Stimulated activated naive CD8-positive, alpha-beta T cell treated with anti-CD3 and anti-CD28 coated beads, Interleukin-15, Interleukin-2, amounts not matched to agents 100 ng/mL and 50 ng/mL, for 24 hours (primary cell): ENCODE results near the gene DACH1.

Experiments used
- H3K27ac Mint-ChIP-seq: one replicate; pipeline ENCODE4 v1.8.0; 2021; ENCODE audit warnings: mild to moderate bottlenecking, mixed read lengths
- H3K27me3 Mint-ChIP-seq: one replicate; pipeline ENCODE4 v1.8.0; 2021; ENCODE audit warnings: mixed read lengths
- H3K36me3 Mint-ChIP-seq: one replicate; pipeline ENCODE4 v1.8.0; 2021; ENCODE audit warnings: low read depth, mixed read lengths
- H3K4me1 Mint-ChIP-seq: one replicate; pipeline ENCODE4 v1.8.0; 2021; ENCODE audit warnings: low read depth, mixed read lengths
- H3K4me3 Mint-ChIP-seq: one replicate; pipeline ENCODE4 v1.8.0; 2021; ENCODE audit warnings: mild to moderate bottlenecking, mixed read lengths
- H3K9me3 Mint-ChIP-seq: one replicate; pipeline ENCODE4 v1.8.0; 2021; ENCODE audit warnings: mixed read lengths

Gene DACH1

GRCh38 chr13:71828117-71828516 is 38.9 kb downstream of the DACH1 start:
- no peak overlapping the region for H3K27ac Mint-ChIP-seq

GRCh38 chr13:71827241-71827640 is 39.8 kb downstream of the DACH1 start:
- H3K27me3 Mint-ChIP-seq = peaks cover 8% of the 10 kb centered on the region
- H3K36me3 Mint-ChIP-seq = no peaks in the 10 kb centered on the region
- H3K27ac Mint-ChIP-seq = no peak overlapping the region
- peaks cover 4% of the 10 kb centered on the region for H3K9me3 Mint-ChIP-seq
- no peak overlapping the region for H3K4me3 Mint-ChIP-seq
- no peaks in the 10 kb centered on the region for H3K4me1 Mint-ChIP-seq

More at GRCh38 chr13:71828117-71828516, 38.9 kb downstream of the DACH1 start:
- Mint-ChIP-seq H3K27me3 (peaks cover 8% of the 10 kb centered on the region), H3K4me1 (no peaks in the 10 kb centered on the region), H3K9me3 (peaks cover 4% of the 10 kb centered on the region), H3K4me3 (no peak overlapping the region), H3K36me3 (no peaks in the 10 kb centered on the region)

GRCh38 chr13:71820699-71821098 is 46.3 kb downstream of the DACH1 start:
- Mint-ChIP-seq H3K27ac (no peak overlapping the region), H3K27me3 (no peaks in the 10 kb centered on the region), H3K36me3 (no peaks in the 10 kb centered on the region), H3K4me1 (no peaks in the 10 kb centered on the region), H3K9me3 (peaks cover 6% of the 10 kb centered on the region), H3K4me3 (no peak overlapping the region)

GRCh38 chr13:71817335-71817734 is 49.7 kb downstream of the DACH1 start:
- Mint-ChIP-seq H3K27ac (no peak overlapping the region), H3K36me3 (no peaks in the 10 kb centered on the region), H3K9me3 (peaks cover 6% of the 10 kb centered on the region), H3K4me3 (no peak overlapping the region), H3K4me1 (no peaks in the 10 kb centered on the region), H3K27me3 (no peaks in the 10 kb centered on the region)

GRCh38 chr13:71814806-71815360 is 52.1 kb downstream of the DACH1 start:
- peaks cover 6% of the 10 kb centered on the region for H3K9me3 Mint-ChIP-seq
- no peaks in the 10 kb centered on the region for H3K27me3 Mint-ChIP-seq
- no peak overlapping the region for H3K4me3 Mint-ChIP-seq
- H3K4me1 Mint-ChIP-seq = no peaks in the 10 kb centered on the region
- no peak overlapping the region for H3K27ac Mint-ChIP-seq
- H3K36me3 Mint-ChIP-seq = no peaks in the 10 kb centered on the region

GRCh38 chr13:71813187-71813586 is 53.8 kb downstream of the DACH1 start:
- no peak overlapping the region for H3K27ac Mint-ChIP-seq
- H3K9me3 Mint-ChIP-seq = no peaks in the 10 kb centered on the region
- H3K36me3 Mint-ChIP-seq = no peaks in the 10 kb centered on the region
- no peaks in the 10 kb centered on the region for H3K27me3 Mint-ChIP-seq
- H3K4me1 Mint-ChIP-seq = no peaks in the 10 kb centered on the region
- H3K4me3 Mint-ChIP-seq = no peak overlapping the region

GRCh38 chr13:71811344-71811743 is 55.7 kb downstream of the DACH1 start:
- no peaks in the 10 kb centered on the region for H3K4me1 Mint-ChIP-seq
- no peaks in the 10 kb centered on the region for H3K36me3 Mint-ChIP-seq
- H3K27me3 Mint-ChIP-seq = no peaks in the 10 kb centered on the region
- H3K4me3 Mint-ChIP-seq = no peak overlapping the region
- no peak overlapping the region for H3K27ac Mint-ChIP-seq
- no peaks in the 10 kb centered on the region for H3K9me3 Mint-ChIP-seq

GRCh38 chr13:71808708-71809107 is 58.3 kb downstream of the DACH1 start:
- Mint-ChIP-seq H3K27ac (no peak overlapping the region), H3K36me3 (no peaks in the 10 kb centered on the region), H3K4me1 (no peaks in the 10 kb centered on the region), H3K9me3 (no peaks in the 10 kb centered on the region), H3K4me3 (no peak overlapping the region), H3K27me3 (no peaks in the 10 kb centered on the region)

- H3K4me3 Mint-ChIP-seq = no peak overlapping the region
Measured at GRCh38 chr13:71806886-71807285, 60.1 kb downstream of the DACH1 start.

GRCh38 chr13:71803066-71803465 is 63.9 kb downstream of the DACH1 start:
- H3K27ac Mint-ChIP-seq = no peak overlapping the region
- no peaks in the 10 kb centered on the region for H3K27me3 Mint-ChIP-seq
- H3K4me3 Mint-ChIP-seq = no peak overlapping the region
- H3K9me3 Mint-ChIP-seq = no peaks in the 10 kb centered on the region
- no peaks in the 10 kb centered on the region for H3K36me3 Mint-ChIP-seq
- H3K4me1 Mint-ChIP-seq = no peaks in the 10 kb centered on the region

More at GRCh38 chr13:71806886-71807285, 60.1 kb downstream of the DACH1 start:
- Mint-ChIP-seq H3K27ac (no peak overlapping the region), H3K9me3 (no peaks in the 10 kb centered on the region), H3K27me3 (no peaks in the 10 kb centered on the region), H3K36me3 (no peaks in the 10 kb centered on the region), H3K4me1 (no peaks in the 10 kb centered on the region)

- no peaks in the 10 kb centered on the region for H3K9me3 Mint-ChIP-seq
- no peaks in the 10 kb centered on the region for H3K36me3 Mint-ChIP-seq
- no peak overlapping the region for H3K27ac Mint-ChIP-seq
- H3K27me3 Mint-ChIP-seq = no peaks in the 10 kb centered on the region
- H3K4me1 Mint-ChIP-seq = no peaks in the 10 kb centered on the region
- H3K4me3 Mint-ChIP-seq = no peak overlapping the region
Measured at GRCh38 chr13:71801781-71802180, 65.2 kb downstream of the DACH1 start.

GRCh38 chr13:71801165-71801760 is 65.7 kb downstream of the DACH1 start:
- H3K9me3 Mint-ChIP-seq = no peaks in the 10 kb centered on the region
- H3K4me3 Mint-ChIP-seq = no peak overlapping the region
- no peak overlapping the region for H3K27ac Mint-ChIP-seq
- no peaks in the 10 kb centered on the region for H3K27me3 Mint-ChIP-seq
- H3K36me3 Mint-ChIP-seq = no peaks in the 10 kb centered on the region
- no peaks in the 10 kb centered on the region for H3K4me1 Mint-ChIP-seq

GRCh38 chr13:71799324-71799723 is 67.7 kb downstream of the DACH1 start:
- Mint-ChIP-seq H3K36me3 (no peaks in the 10 kb centered on the region), H3K27me3 (no peaks in the 10 kb centered on the region), H3K4me1 (no peaks in the 10 kb centered on the region), H3K9me3 (no peaks in the 10 kb centered on the region), H3K4me3 (no peak overlapping the region), H3K27ac (no peak overlapping the region)

- H3K27me3 Mint-ChIP-seq = no peaks in the 10 kb centered on the region
Measured at GRCh38 chr13:71798707-71799106, 68.3 kb downstream of the DACH1 start.

GRCh38 chr13:71797517-71797916 is 69.5 kb downstream of the DACH1 start:
- no peaks in the 10 kb centered on the region for H3K27me3 Mint-ChIP-seq
- no peak overlapping the region for H3K4me3 Mint-ChIP-seq
- no peak overlapping the region for H3K27ac Mint-ChIP-seq

More at GRCh38 chr13:71798707-71799106, 68.3 kb downstream of the DACH1 start:
- Mint-ChIP-seq H3K4me3 (no peak overlapping the region), H3K36me3 (no peaks in the 10 kb centered on the region), H3K27ac (no peak overlapping the region), H3K4me1 (no peaks in the 10 kb centered on the region), H3K9me3 (no peaks in the 10 kb centered on the region)

More at GRCh38 chr13:71797517-71797916, 69.5 kb downstream of the DACH1 start:
- H3K9me3 Mint-ChIP-seq = no peaks in the 10 kb centered on the region
- H3K36me3 Mint-ChIP-seq = no peaks in the 10 kb centered on the region
- no peaks in the 10 kb centered on the region for H3K4me1 Mint-ChIP-seq
